Esophagus muscularis mucosa (tissue), 4 donors: ENCODE measurements around the gene FEM1A. TPM values are rescaled to one million over a fixed set of nuclear protein-coding genes. Genes with fewer than 3 reads are reported as not detected.
"Not testable (repeated sequence)": the region's sequence is repeated elsewhere in the genome, so short reads cannot be mapped to it uniquely, and the experiment has no call there.

Experiments
- DNase-seq: peaks from one replicate; pipeline ENCODE4 v3.0.0-alpha.2; 2017; ENCODE audit errors: extremely low spot score
- H3K27ac ChIP-seq, 4 donors: fragments of 200-600 bp; sonication (generic); replicated peaks in 1 of 4; 1 replicate in 3 of 4; 2 replicates in 1 of 4; pipeline ENCODE4 v1.5.1; 2016 to 2019; ENCODE audit warnings: mild to moderate bottlenecking in 1 of 4
- H3K27me3 ChIP-seq, 4 donors: fragments of 200-600 bp; sonication (generic); one replicate each; pipeline versions ENCODE4 v1.5.1 to v1.6.0; 2016 to 2019
- H3K36me3 ChIP-seq, 4 donors: fragments of 200-600 bp; sonication (generic); one replicate each; pipeline ENCODE4 v1.5.1; 2016 to 2019
- H3K4me1 ChIP-seq, 4 donors: fragments of 200-600 bp; sonication (generic); one replicate each; pipeline ENCODE4 v1.5.1; 2016 to 2019
- H3K4me3 ChIP-seq, 4 donors: fragments of 200-600 bp; sonication (generic); 1 replicate in 2 of 4; 2 replicates in 2 of 4; pipeline ENCODE4 v1.5.1; 2016 to 2019; ENCODE audit warnings: mild to moderate bottlenecking in 4 of 4, moderate library complexity in 1 of 4
- H3K9me3 ChIP-seq, 4 donors: fragments of 200-600 bp; sonication (generic); 1 replicate in 3 of 4; 2 replicates in 1 of 4; pipeline ENCODE4 v1.5.1; 2016 to 2019
- EP300 ChIP-seq: sonication (generic); formaldehyde crosslinking; IDR thresholded peaks from one replicate; pipeline ENCODE4 v1.6.1; 2017; ENCODE audit warnings: antibody characterized with exemption
- POLR2A ChIP-seq: fragments of 450-650 bp; IDR thresholded peaks from one replicate; pipeline ENCODE4 v1.6.1; 2017; ENCODE audit warnings: antibody characterized with exemption, moderate library complexity, mild to moderate bottlenecking, low read depth
- POLR2AphosphoS5 ChIP-seq, 2 donors: sonication (generic); formaldehyde crosslinking; IDR thresholded peaks; one replicate each; pipeline ENCODE4 v1.6.1; 2017; ENCODE audit warnings: antibody characterized with exemption in 2 of 2
- WGBS: methylation state at CpG from one replicate; pipeline ENCODE4 v1.1.5; 2018; 5-methylcytosine and 5-hydroxymethylcytosine counted together
- intact Hi-C: fragments of 100-400 bp; cut with DNase I; formaldehyde crosslinking; loops from one replicate; pipeline ENCODE4 v1.15.1; 2023
- total RNA-seq, 4 donors: library from RNA; depleted of rRNA; stranded (reverse); fragments of >200 nt; gene quantifications; one replicate each; pipeline versions ENCODE4 v1.1.0 to v1.2.1, GENCODE V29; 2016
- TF ChIP-seq, protein P1 (sequence below), 3 experiments: fragments of 200-600 bp in 2 of 3; fragments of 450-650 bp in 1 of 3; sonication (generic) in 2 of 3; IDR thresholded peaks; one replicate each; pipeline ENCODE4 v1.5.1; 2017 to 2019; ENCODE audit warnings: antibody characterized with exemption in 3 of 3, mild to moderate bottlenecking in 2 of 3, moderate library complexity in 1 of 3

The FEM1A gene
- total RNA-seq, 4 donors from 2014 or later = 16.2 to 22.8 (median 19.9) TPM

DNA sequence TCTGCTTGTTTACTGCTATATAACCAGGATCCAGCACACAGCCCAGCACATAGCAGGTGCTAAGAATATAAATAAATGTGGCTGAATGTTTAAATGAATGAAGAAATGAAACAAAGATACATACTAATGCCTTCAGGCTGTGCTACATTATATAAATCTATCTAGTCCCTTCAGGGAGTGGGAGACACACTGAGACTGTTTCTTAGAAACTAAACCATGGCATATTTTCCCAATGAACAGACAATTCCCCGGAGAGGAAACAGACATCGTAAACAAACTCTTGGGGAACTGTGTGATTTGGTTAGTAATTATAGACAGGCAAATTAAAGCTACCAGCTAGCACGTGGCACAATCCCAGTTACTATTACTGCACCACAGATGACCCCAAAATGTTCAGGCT, 9.7 kb upstream of the FEM1A start:
- Histone ChIP-seq H3K4me1 (peaks cover 0 to 6% (median 2%) of the 10 kb centered on the region in 4 donors), H3K4me3 (no peak overlapping the region), H3K36me3 (no peaks in the 10 kb centered on the region), H3K27me3 (peaks cover 0 to 58% (median 0%) of the 10 kb centered on the region in 4 donors), H3K27ac (no peak overlapping the region), H3K9me3 (peaks cover 0 to 5% (median 2%) of the 10 kb centered on the region in 4 donors)
- TF ChIP-seq POLR2A = no peak
- TF ChIP-seq, protein P1, sequence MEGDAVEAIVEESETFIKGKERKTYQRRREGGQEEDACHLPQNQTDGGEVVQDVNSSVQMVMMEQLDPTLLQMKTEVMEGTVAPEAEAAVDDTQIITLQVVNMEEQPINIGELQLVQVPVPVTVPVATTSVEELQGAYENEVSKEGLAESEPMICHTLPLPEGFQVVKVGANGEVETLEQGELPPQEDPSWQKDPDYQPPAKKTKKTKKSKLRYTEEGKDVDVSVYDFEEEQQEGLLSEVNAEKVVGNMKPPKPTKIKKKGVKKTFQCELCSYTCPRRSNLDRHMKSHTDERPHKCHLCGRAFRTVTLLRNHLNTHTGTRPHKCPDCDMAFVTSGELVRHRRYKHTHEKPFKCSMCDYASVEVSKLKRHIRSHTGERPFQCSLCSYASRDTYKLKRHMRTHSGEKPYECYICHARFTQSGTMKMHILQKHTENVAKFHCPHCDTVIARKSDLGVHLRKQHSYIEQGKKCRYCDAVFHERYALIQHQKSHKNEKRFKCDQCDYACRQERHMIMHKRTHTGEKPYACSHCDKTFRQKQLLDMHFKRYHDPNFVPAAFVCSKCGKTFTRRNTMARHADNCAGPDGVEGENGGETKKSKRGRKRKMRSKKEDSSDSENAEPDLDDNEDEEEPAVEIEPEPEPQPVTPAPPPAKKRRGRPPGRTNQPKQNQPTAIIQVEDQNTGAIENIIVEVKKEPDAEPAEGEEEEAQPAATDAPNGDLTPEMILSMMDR (IDR thresholded peaks at IDR 0.05) = no peak
- TF ChIP-seq POLR2AphosphoS5 (IDR thresholded peaks at IDR 0.05) = no peak
- TF ChIP-seq EP300 = no peak
- no peak for DNase-seq
- 49% methylated on average over 3 of the region's 3 CpGs for WGBS
- intact Hi-C loops = no loop called here

DNA sequence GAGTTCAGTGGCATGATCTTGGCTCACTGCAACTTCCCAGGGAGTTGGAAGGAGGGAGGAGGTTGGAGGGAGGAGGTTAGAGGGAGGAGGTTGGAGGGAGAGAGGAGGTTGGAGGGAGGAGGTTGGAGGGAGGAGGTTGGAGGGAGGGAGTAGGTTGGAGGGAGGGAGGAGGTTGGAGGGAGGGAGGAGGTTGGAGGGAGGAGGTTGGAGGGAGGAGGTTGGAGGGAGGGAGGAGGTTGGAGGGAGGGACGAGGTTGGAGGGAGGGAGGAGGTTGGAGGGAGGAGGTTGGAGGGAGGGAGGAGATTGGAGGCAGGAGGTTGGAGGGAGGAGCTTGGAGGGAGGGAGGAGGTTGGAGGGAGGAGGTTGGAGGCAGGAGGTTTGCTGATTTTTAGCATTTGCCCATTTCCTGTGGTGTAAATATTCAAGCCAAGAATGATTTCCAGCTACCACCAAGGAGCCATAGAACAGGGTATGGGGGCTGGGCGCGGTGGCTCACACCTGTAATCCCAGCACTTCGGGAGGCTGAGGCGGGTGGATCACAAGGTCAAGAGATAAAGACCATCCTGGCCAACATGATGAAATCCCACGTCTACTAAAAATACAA, 5.0 kb upstream of the FEM1A start:
- DNase-seq, H3K36me3 ChIP-seq, H3K4me3 ChIP-seq, intact Hi-C loops, H3K9me3 ChIP-seq, H3K27ac ChIP-seq: not testable (repeated sequence)
- 89% methylated on average over 5 of the region's 6 CpGs for WGBS
- peaks cover 4 to 10% (median 7%) of the 10 kb centered on the region in 4 donors for H3K4me1 ChIP-seq
- peaks cover 0 to 37% (median 0%) of the 10 kb centered on the region in 4 donors for H3K27me3 ChIP-seq

DNA sequence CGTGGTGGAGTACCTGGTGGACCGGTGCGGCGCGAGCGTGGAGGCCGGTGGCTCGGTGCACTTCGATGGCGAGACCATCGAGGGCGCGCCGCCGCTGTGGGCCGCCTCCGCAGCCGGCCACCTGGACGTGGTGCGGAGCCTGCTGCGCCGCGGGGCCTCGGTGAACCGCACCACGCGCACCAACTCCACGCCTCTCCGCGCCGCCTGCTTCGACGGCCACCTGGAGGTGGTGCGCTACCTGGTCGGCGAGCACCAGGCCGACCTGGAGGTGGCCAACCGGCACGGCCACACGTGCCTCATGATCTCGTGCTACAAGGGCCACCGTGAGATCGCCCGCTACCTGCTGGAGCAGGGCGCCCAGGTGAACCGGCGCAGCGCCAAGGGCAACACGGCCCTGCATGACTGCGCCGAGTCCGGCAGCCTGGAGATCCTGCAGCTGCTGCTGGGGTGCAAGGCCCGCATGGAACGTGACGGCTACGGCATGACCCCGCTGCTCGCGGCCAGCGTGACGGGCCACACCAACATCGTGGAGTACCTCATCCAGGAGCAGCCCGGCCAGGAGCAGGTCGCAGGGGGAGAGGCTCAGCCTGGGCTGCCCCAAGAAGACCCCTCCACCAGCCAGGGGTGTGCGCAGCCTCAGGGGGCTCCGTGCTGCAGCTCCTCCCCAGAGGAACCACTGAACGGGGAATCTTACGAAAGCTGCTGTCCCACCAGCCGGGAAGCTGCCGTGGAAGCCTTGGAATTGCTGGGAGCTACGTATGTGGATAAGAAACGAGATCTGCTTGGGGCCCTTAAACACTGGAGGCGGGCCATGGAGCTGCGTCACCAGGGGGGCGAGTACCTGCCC, 708 bp downstream of the FEM1A start:
- H3K9me3 ChIP-seq, DNase-seq, intact Hi-C loops, H3K27me3 ChIP-seq: not testable (repeated sequence)
- peak overlapping the region; percentile 89 to 94 (median 92) for H3K27ac ChIP-seq
- H3K36me3 ChIP-seq = peaks cover 21 to 46% (median 37%) of the 10 kb centered on the region in 4 donors
- peaks cover 34 to 54% (median 52%) of the 10 kb centered on the region in 4 donors for H3K4me1 ChIP-seq
- peak overlapping the region; percentile 79 to 99 (median 84) for H3K4me3 ChIP-seq
- 54% methylated on average over 10 of the region's 75 CpGs for WGBS

DNA sequence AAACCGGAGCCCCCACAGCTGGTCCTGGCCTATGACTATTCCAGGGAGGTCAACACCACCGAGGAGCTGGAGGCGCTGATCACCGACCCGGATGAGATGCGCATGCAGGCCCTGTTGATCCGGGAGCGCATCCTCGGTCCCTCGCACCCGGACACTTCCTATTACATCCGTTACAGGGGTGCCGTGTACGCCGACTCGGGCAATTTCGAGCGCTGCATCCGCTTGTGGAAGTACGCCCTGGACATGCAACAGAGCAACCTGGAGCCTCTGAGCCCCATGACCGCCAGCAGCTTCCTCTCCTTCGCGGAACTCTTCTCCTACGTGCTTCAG, 1.3 kb downstream of the FEM1A start:
- intact Hi-C loops, DNase-seq: not testable (repeated sequence)
- 79% methylated on average over 24 of the region's 24 CpGs for WGBS

DNA sequence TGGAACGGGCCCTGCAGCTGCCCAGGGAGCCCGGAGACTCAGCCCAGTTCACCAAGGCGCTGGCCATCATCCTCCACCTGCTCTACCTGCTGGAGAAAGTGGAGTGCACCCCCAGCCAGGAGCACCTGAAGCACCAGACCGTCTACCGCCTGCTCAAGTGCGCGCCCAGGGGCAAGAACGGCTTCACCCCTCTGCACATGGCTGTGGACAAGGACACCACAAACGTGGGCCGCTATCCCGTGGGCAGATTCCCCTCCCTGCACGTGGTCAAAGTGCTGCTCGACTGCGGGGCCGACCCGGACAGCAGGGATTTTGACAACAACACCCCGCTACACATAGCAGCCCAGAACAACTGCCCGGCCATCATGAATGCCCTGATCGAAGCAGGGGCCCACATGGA, 1.7 kb downstream of the FEM1A start:
- H3K27me3 ChIP-seq, H3K27ac ChIP-seq, DNase-seq, H3K4me3 ChIP-seq, H3K9me3 ChIP-seq, intact Hi-C loops: not testable (repeated sequence)
- Histone ChIP-seq H3K36me3 (peaks cover 21 to 52% (median 42%) of the 10 kb centered on the region in 4 donors), H3K4me1 (peaks cover 34 to 54% (median 52%) of the 10 kb centered on the region in 4 donors)
- WGBS = 93% methylated on average over 11 of the region's 19 CpGs

More for the DNA sequence above, 1.3 kb downstream of the FEM1A start:
- H3K4me1 ChIP-seq = peaks cover 34 to 54% (median 52%) of the 10 kb centered on the region in 4 donors
- peak overlapping the region in 2 of 4 donors; percentile 92 to 93 for H3K27ac ChIP-seq
- H3K9me3 ChIP-seq, H3K27me3 ChIP-seq: not testable (repeated sequence)
- peak overlapping the region; percentile 79 to 99 (median 84) for H3K4me3 ChIP-seq
- peaks cover 21 to 51% (median 42%) of the 10 kb centered on the region in 4 donors for H3K36me3 ChIP-seq

DNA sequence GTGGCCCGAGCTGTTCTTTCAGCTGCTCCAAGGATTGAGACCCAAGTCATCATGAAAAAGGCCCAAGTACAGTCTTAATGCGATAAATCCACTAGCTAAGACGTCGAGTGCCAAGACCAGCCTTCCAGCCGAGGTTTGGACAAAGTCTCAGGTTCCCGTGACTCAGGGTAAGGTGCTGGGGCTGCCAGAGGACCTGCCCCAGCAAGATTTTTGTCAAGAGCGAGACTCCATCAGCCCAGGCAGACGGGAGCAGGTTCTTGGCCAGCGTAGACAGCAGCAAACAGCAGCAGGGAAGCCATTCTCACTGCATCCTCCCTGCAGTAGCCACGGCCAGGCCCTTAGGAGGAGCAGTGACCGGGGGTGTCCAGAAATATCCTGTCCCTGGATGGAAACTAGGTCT, 3.4 kb downstream of the FEM1A start:
- no peak overlapping the region for H3K27ac ChIP-seq
- intact Hi-C loops = no loop called here
- peaks cover 21 to 61% (median 51%) of the 10 kb centered on the region in 4 donors for H3K36me3 ChIP-seq
- no peak overlapping the region for H3K4me3 ChIP-seq
- peaks cover 34 to 54% (median 52%) of the 10 kb centered on the region in 4 donors for H3K4me1 ChIP-seq
- DNase-seq = no peak
- TF ChIP-seq, protein P1 (IDR thresholded peaks at IDR 0.05) = no peak
- TF ChIP-seq POLR2A (no peak), EP300 (no peak), POLR2AphosphoS5 (IDR thresholded peaks at IDR 0.05) (no peak)
- H3K9me3 ChIP-seq = no peaks in the 10 kb centered on the region
- 79% methylated on average over 3 of the region's 11 CpGs for WGBS
- no peaks in the 10 kb centered on the region for H3K27me3 ChIP-seq
